Loucy (cell line): Measurements from ENCODE around the gene INSR.
A peak's percentile ranks its signal among the peaks of the same experiment; 100 is the strongest.

Experiments
- H2AFZ ChIP-seq: fragments of 200-600 bp; sonication (generic); 2 replicates; pipeline ENCODE4 v1.6.0; 2016; ENCODE audit warnings: antibody characterized with exemption, mild to moderate bottlenecking, low read length, moderate library complexity
- H3F3A ChIP-seq: fragments of 200-600 bp; 2 replicates; pipeline ENCODE4 v1.6.0; 2016; ENCODE audit warnings: antibody characterized with exemption, low read depth, mild to moderate bottlenecking
- H3K27me3 ChIP-seq: fragments of 200-600 bp; sonication (generic); 2 replicates; pipeline ENCODE4 v1.6.1; 2014; ENCODE audit warnings: low read length, mild to moderate bottlenecking; ENCODE audit not compliant: insufficient read depth, poor library complexity, severe bottlenecking
- H3K36me3 ChIP-seq: fragments of 200-600 bp; sonication (generic); 2 replicates; pipeline ENCODE4 v1.6.1; 2016; ENCODE audit warnings: low read length; ENCODE audit not compliant: insufficient read depth
- H3K4me1 ChIP-seq: fragments of 200-600 bp; sonication (generic); 2 replicates; pipeline ENCODE4 v1.5.1; 2014; ENCODE audit warnings: low read length, mild to moderate bottlenecking; ENCODE audit not compliant: insufficient read depth, poor library complexity, severe bottlenecking
- H3K4me2 ChIP-seq: fragments of 200-600 bp; sonication (generic); 2 replicates; pipeline ENCODE4 v1.6.0; 2014; ENCODE audit warnings: antibody characterized with exemption, low read length, low read depth, mild to moderate bottlenecking; ENCODE audit not compliant: poor library complexity, severe bottlenecking
- H3K4me3 ChIP-seq: fragments of 200-600 bp; sonication (generic); 2 replicates; pipeline ENCODE4 v1.5.1; 2014; ENCODE audit warnings: low read length, mild to moderate bottlenecking, mixed read lengths; ENCODE audit not compliant: poor library complexity, severe bottlenecking
- H3K79me2 ChIP-seq: fragments of 200-600 bp; sonication (generic); 2 replicates; pipeline ENCODE4 v1.6.1; 2014; ENCODE audit warnings: low read length; ENCODE audit not compliant: insufficient read depth
- H3K9ac ChIP-seq: fragments of 200-600 bp; sonication (generic); 2 replicates; pipeline ENCODE4 v1.6.0; 2014; ENCODE audit warnings: mild to moderate bottlenecking, low read depth, low read length, moderate library complexity; ENCODE audit not compliant: poor library complexity, severe bottlenecking
- H3K9me2 ChIP-seq: fragments of 200-600 bp; sonication (generic); replicated peaks from 2 replicates; pipeline ENCODE4 v1.6.1; 2016; ENCODE audit warnings: low read depth, low read length, mixed read lengths
- H3K9me3 ChIP-seq: fragments of 200-600 bp; sonication (generic); 2 replicates; pipeline ENCODE4 v1.6.1; 2014; ENCODE audit warnings: mild to moderate bottlenecking, antibody characterized with exemption, low read length, low read depth; ENCODE audit not compliant: insufficient read depth
- H4K20me1 ChIP-seq: fragments of 200-600 bp; sonication (generic); 2 replicates; pipeline ENCODE4 v1.6.0; 2014; ENCODE audit warnings: antibody characterized with exemption, low read length, mild to moderate bottlenecking; ENCODE audit not compliant: insufficient read depth, poor library complexity, severe bottlenecking
- EZH2phosphoT487 ChIP-seq: fragments of 200-600 bp; IDR thresholded peaks from 2 replicates; pipeline ENCODE4 v1.6.1; 2018; ENCODE audit warnings: antibody characterized with exemption, mild to moderate bottlenecking, moderate library complexity, borderline replicate concordance
- TF ChIP-seq, protein P1 (sequence below): fragments of 200-600 bp; sonication (generic); conservative IDR thresholded peaks from 2 replicates; pipeline ENCODE4 v1.5.1; 2014; ENCODE audit warnings: mild to moderate bottlenecking, antibody characterized with exemption, low read length

INSR gene

DNA sequence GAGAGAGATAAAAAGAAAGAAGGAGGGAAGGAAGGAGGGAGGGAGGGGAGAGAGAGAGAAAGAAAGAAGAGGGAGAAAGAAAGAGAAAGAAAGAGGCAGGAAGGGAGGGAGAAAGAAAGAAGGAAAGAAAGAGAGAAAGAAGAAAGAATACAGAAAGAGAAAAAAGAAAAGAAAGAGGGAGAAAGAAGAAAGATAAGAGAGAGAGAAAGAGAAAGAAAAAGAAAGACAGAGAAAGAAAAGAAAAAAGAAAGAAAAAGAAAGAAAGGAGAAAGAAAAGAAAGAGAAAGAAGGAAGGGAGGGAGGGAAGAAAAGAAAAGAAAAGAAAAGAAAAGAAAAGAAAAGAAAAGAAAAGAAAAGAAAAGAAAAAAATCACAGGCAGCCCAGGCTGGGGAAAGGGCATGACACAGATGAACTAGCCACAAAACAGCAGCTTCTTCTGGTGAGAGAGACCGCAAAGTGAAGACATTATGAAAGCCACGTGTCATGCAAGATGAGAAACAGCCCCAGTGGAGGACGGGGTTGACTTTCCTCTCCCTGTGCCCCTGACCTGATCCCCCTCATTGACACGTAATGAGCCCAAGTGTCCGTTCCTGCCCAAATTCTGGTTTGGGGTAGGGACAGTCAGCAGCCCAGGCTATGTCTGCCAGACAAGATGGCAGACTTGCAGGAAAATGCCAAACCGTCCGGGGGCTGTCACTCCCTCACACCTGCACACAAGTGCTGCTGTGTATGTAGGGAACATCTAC, 102.1 kb downstream of the INSR start:
- Histone ChIP-seq H3K4me3 (no peak overlapping the region), H3K4me1 (peaks cover 8% of the 10 kb centered on the region), H3K9me3 (no peaks in the 10 kb centered on the region), H4K20me1 (no peaks in the 10 kb centered on the region), H3K4me2 (peak overlapping the region; percentile 30), H3F3A (no peaks in the 10 kb centered on the region), H3K9ac (no peak overlapping the region), H3K9me2 (no peaks in the 10 kb centered on the region), H3K36me3 (no peaks in the 10 kb centered on the region), H3K27me3 (no peaks in the 10 kb centered on the region), H2AFZ (no peak overlapping the region), H3K79me2 (no peaks in the 10 kb centered on the region)
- TF ChIP-seq EZH2phosphoT487 = no peak
- TF ChIP-seq, protein P1, sequence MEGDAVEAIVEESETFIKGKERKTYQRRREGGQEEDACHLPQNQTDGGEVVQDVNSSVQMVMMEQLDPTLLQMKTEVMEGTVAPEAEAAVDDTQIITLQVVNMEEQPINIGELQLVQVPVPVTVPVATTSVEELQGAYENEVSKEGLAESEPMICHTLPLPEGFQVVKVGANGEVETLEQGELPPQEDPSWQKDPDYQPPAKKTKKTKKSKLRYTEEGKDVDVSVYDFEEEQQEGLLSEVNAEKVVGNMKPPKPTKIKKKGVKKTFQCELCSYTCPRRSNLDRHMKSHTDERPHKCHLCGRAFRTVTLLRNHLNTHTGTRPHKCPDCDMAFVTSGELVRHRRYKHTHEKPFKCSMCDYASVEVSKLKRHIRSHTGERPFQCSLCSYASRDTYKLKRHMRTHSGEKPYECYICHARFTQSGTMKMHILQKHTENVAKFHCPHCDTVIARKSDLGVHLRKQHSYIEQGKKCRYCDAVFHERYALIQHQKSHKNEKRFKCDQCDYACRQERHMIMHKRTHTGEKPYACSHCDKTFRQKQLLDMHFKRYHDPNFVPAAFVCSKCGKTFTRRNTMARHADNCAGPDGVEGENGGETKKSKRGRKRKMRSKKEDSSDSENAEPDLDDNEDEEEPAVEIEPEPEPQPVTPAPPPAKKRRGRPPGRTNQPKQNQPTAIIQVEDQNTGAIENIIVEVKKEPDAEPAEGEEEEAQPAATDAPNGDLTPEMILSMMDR = no peak

DNA sequence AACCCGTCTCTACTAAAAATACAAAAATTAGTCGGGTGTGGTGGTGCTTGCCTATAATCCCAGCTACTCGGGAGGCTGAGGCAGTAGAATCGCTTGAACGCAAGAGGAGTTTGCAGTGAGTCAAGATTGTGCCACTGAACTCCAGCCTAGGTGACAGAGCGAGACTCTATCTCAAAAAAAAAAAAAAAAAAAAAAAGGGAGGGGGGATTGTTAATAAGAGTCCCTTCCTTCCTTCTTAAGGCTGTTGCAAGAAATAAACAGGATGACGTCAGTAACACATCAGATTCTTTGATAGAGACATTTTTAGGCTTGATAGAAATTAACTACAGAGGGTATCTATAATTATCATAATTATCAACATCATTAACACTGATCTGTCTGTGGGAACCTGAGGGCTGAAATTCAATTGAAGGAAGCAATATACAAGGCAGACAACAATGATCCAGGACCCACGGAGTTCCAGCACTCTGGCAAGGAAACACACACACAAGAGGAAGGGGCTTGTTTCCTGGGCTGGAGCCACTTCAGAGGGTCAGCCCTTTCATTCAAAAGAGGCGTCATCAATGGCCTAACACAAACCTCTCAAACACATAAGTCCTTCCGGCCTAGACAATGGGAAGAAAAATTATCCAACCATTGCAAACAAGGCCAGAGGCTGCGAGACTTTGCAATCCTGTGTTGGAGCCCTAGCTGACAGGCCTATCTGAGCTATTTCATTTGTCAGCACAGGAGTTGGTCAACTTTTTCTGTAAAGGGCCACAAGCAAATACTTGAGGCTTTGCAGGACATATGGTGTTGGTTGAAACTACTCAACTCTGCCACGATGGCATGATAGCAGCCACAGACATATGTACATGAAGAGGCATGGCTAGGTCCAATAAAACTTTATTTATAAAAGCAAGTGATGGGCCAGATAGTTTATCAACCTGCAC, 105.2 kb downstream of the INSR start:
- Histone ChIP-seq H3K79me2 (no peaks in the 10 kb centered on the region), H3K9me2 (no peaks in the 10 kb centered on the region), H3K27me3 (no peaks in the 10 kb centered on the region), H3K9ac (no peak overlapping the region), H3K4me3 (no peak overlapping the region), H2AFZ (no peak overlapping the region), H4K20me1 (no peaks in the 10 kb centered on the region), H3K9me3 (no peaks in the 10 kb centered on the region), H3K4me2 (no peak overlapping the region), H3K4me1 (peaks cover 8% of the 10 kb centered on the region), H3K36me3 (peaks cover 4% of the 10 kb centered on the region; the same call in 1 of the 2 replicates), H3F3A (no peaks in the 10 kb centered on the region)
- TF ChIP-seq, protein P1 = no peak
- TF ChIP-seq EZH2phosphoT487 = no peak

DNA sequence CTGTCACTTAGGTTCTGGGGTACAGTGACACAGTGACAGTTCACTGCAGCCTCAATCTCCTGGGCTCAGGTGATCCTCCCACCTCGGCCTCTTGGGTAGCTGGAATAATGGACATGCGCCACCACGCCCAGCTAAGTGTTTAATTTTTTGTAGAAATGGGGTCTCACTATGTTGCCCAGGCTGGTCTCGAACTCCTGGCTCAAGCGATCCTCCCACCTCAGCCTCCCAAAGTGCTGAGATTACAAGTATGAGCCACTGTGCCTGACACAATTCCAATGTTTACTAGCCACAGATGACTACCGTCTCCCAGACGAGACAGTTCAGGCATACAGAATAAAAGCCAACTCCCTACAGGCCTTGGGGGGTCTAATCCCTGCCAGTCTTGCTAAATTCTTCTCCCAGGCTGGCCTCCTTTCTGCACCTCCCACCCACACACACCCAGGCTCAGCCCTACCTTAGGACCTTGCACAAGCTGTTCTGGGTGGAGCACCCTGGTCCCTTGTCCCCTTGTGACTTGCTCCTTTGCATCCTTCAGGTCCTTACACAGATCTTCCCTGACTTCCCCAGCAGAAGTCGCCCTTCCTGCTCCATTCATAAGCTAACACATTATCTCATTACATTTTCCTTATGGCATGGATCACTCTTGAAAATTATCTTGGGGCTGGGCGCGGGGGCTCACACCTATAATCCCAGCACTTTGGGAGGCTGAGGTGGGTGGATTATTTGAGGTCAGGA, 106.4 kb downstream of the INSR start:
- Histone ChIP-seq H3K4me1 (peaks cover 8% of the 10 kb centered on the region), H3K9me2 (no peaks in the 10 kb centered on the region), H3K9me3 (no peaks in the 10 kb centered on the region), H3K4me2 (no peak overlapping the region), H3F3A (no peaks in the 10 kb centered on the region), H4K20me1 (no peaks in the 10 kb centered on the region), H3K4me3 (no peak overlapping the region), H3K79me2 (no peaks in the 10 kb centered on the region), H3K27me3 (no peaks in the 10 kb centered on the region), H3K36me3 (peaks cover 10% of the 10 kb centered on the region; the same call in 1 of the 2 replicates), H2AFZ (no peak overlapping the region), H3K9ac (no peak overlapping the region)
- no peak for TF ChIP-seq EZH2phosphoT487
- TF ChIP-seq, protein P1 = no peak
